PC-9 (cell line): ENCODE results near the gene CDC42EP2.

Source experiments
- EZH2 ChIP-seq: fragments of 200-600 bp; sonication (generic); IDR thresholded peaks from 2 replicates; pipeline ENCODE4 v1.8.0; 2017; ENCODE audit warnings: antibody characterized with exemption, low read depth
- TF ChIP-seq, protein P1 (sequence below): fragments of 200-600 bp; sonication (generic); conservative IDR thresholded peaks from 2 replicates; pipeline ENCODE4 v1.6.1; 2017; ENCODE audit warnings: mixed run types, antibody characterized with exemption, mild to moderate bottlenecking, moderate library complexity

- TF ChIP-seq, protein P1, sequence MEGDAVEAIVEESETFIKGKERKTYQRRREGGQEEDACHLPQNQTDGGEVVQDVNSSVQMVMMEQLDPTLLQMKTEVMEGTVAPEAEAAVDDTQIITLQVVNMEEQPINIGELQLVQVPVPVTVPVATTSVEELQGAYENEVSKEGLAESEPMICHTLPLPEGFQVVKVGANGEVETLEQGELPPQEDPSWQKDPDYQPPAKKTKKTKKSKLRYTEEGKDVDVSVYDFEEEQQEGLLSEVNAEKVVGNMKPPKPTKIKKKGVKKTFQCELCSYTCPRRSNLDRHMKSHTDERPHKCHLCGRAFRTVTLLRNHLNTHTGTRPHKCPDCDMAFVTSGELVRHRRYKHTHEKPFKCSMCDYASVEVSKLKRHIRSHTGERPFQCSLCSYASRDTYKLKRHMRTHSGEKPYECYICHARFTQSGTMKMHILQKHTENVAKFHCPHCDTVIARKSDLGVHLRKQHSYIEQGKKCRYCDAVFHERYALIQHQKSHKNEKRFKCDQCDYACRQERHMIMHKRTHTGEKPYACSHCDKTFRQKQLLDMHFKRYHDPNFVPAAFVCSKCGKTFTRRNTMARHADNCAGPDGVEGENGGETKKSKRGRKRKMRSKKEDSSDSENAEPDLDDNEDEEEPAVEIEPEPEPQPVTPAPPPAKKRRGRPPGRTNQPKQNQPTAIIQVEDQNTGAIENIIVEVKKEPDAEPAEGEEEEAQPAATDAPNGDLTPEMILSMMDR = no peak
- TF ChIP-seq EZH2 = no peak
Measured at GRCh38 chr11:65307298-65308229, 7.1 kb upstream of the CDC42EP2 start.
